Ovary (tissue), 9 donors: ENCODE measurements around the gene SLC25A30. TPM values are rescaled to one million over a fixed set of nuclear protein-coding genes. Genes with fewer than 3 reads are reported as not detected.

ENCODE experiments used
- DNase-seq, 5 donors: peaks; one replicate each; pipeline ENCODE4 v3.0.0-alpha.2; 2019 to 2020
- H3K27ac ChIP-seq, 2 donors: fragments of 200-600 bp; one replicate each; pipeline versions ENCODE4 v1.5.1 to v1.8.0; 2019 to 2022
- H3K27me3 ChIP-seq: fragments of 200-600 bp; one replicate; pipeline ENCODE4 v1.8.0; 2022
- H3K36me3 ChIP-seq: fragments of 200-600 bp; sonication (generic); one replicate; pipeline ENCODE4 v1.5.1; 2019
- H3K4me1 ChIP-seq: one replicate; pipeline ENCODE4 v1.8.1; 2013; ENCODE audit warnings: mild to moderate bottlenecking, moderate library complexity; ENCODE audit not compliant: insufficient read depth
- H3K4me3 ChIP-seq: fragments of 200-600 bp; sonication (generic); one replicate; pipeline ENCODE4 v1.5.1; 2017
- H3K9me3 ChIP-seq, 2 donors: fragments of 200-600 bp in 1 of 2; sonication (generic) in 1 of 2; one replicate each; pipeline versions ENCODE4 v1.5.1 to v1.8.1; 2013 to 2019; ENCODE audit warnings: mild to moderate bottlenecking in 1 of 2, moderate library complexity in 1 of 2
- CTCF ChIP-seq, 3 donors: fragments of 450-650 bp in 2 of 3; fragments of 200-600 bp in 1 of 3; IDR thresholded peaks; one replicate each; pipeline versions ENCODE4 v1.5.1 to v1.8.0; 2016 to 2022; ENCODE audit warnings: antibody characterized with exemption in 3 of 3, mild to moderate bottlenecking in 1 of 3
- EP300 ChIP-seq: sonication (generic); formaldehyde crosslinking; IDR thresholded peaks from one replicate; pipeline ENCODE4 v1.6.1; 2017; ENCODE audit warnings: antibody characterized with exemption
- POLR2A ChIP-seq: fragments of 450-650 bp; IDR thresholded peaks from one replicate; pipeline ENCODE4 v1.6.1; 2017; ENCODE audit warnings: antibody characterized with exemption, mild to moderate bottlenecking, moderate library complexity
- WGBS, 3 donors: extraction: QIAGEN DNeasy Blood & Tissue Kit in 1 of 3; methylation state at CpG; one replicate each; pipeline versions ENCODE4 v1.1.5 to v1.1.7; 2013 to 2017; 5-methylcytosine and 5-hydroxymethylcytosine counted together
- intact Hi-C, 4 donors: fragments of 100-400 bp; cut with DNase I; formaldehyde crosslinking; loops; one replicate each; pipeline versions ENCODE4 v1.11.0 to v1.15.1; 2022 to 2023
- polyA plus RNA-seq, 2 donors: library from polyadenylated mRNA; stranded (reverse); fragments of 200-250 nt in 1 of 2; fragments of 350-450 nt in 1 of 2; fragmentation: Illumina TruSeq in 1 of 2; extraction: RNeasy Lipid Tissue Mini Kit (QIAGEN cat#74804) in 1 of 2; gene quantifications; one replicate each; pipeline ENCODE4 v1.2.3, GENCODE V29; 2013 to 2014
- total RNA-seq, 7 donors: library from RNA; depleted of rRNA in 2 of 7; stranded (reverse); fragments of >200 nt in 2 of 7; fragmentation: NEBNext Ultra II Directional in 3 of 7; extraction: Animal tissue kit (Norgen Biotek cat#: 25700) in 3 of 7; gene quantifications; one replicate each; pipeline versions ENCODE4 v1.1.0 to v1.2.4, GENCODE V29; 2016 to 2023
- donor health status: DM: no; HTN: no; CAD: no; lungs with moderate emphysema.
- donor health status: DM: no; HTN: no; CAD: no.
- donor health status: Bipolar disorder and iron deficiency.
- donor health status: DM: yes; HTN: yes; CAD: no.
- donor health status: DM: no; HTN: no; CAD: no.
- donor health status: DM: yes; HTN: yes; CAD: no.

The SLC25A30 gene
- total and polyA plus RNA-seq, 9 donors = 10.7 to 33.4 (median 22.8) TPM

GRCh38 chr13:45411631-45412030 is 6.5 kb downstream of the SLC25A30 start:
- no peak for TF ChIP-seq POLR2A
- TF ChIP-seq EP300 = no peak
- no peak for TF ChIP-seq CTCF (IDR thresholded peaks at IDR 0.05)
- no peaks in the 10 kb centered on the region for H3K9me3 ChIP-seq
- H3K4me1 ChIP-seq = peaks cover 8% of the 10 kb centered on the region
- no peaks in the 10 kb centered on the region for H3K27me3 ChIP-seq
- no peaks in the 10 kb centered on the region for H3K36me3 ChIP-seq
- no peak for DNase-seq
- WGBS, 3 donors = 85 to 89% (median 89%) methylated on average over 4 of the region's 4 CpGs
- H3K27ac ChIP-seq = no peak overlapping the region
- intact Hi-C loops = loop anchor here in 1 of 4 donors (10.0 kb wide), 1 partner anchor 53 kb away; the partner anchor contains the start of gene COG3
- H3K4me3 ChIP-seq = no peak overlapping the region

- TF ChIP-seq EP300 (no peak), POLR2A (no peak), CTCF (IDR thresholded peaks at IDR 0.05) (no peak)
- Histone ChIP-seq H3K27ac (no peak overlapping the region), H3K4me1 (peaks cover 5% of the 10 kb centered on the region), H3K9me3 (no peaks in the 10 kb centered on the region), H3K36me3 (no peaks in the 10 kb centered on the region), H3K4me3 (no peak overlapping the region), H3K27me3 (no peaks in the 10 kb centered on the region)
- intact Hi-C loops = loop anchor here in 1 of 4 donors (10.0 kb wide), 1 partner anchor 54 kb away; the partner anchor contains the start of gene COG3
- 72 to 73% (median 73%) methylated on average over 4 of the region's 4 CpGs for WGBS, 3 donors
- no peak for DNase-seq
These were observed 7.0 kb downstream of the SLC25A30 start for GRCh38 chr13:45411221-45411620.

GRCh38 chr13:45410466-45410865 is 7.7 kb downstream of the SLC25A30 start:
- Histone ChIP-seq H3K27me3 (no peaks in the 10 kb centered on the region), H3K27ac (no peak overlapping the region), H3K9me3 (no peaks in the 10 kb centered on the region), H3K4me1 (peaks cover 5% of the 10 kb centered on the region), H3K36me3 (no peaks in the 10 kb centered on the region), H3K4me3 (no peak overlapping the region)
- DNase-seq = no peak
- intact Hi-C loops = loop anchor here in 1 of 4 donors (10.0 kb wide), 1 partner anchor 54 kb away; the partner anchor contains the start of gene COG3
- no peak for TF ChIP-seq POLR2A
- no peak for TF ChIP-seq CTCF (IDR thresholded peaks at IDR 0.05)
- TF ChIP-seq EP300 = no peak
- 90 to 92% (median 91%) methylated on average over 12 of the region's 12 CpGs for WGBS, 3 donors

GRCh38 chr13:45410001-45410400 is 8.2 kb downstream of the SLC25A30 start:
- H3K27me3 ChIP-seq = no peaks in the 10 kb centered on the region
- intact Hi-C loops = loop anchor here in 1 of 4 donors (10.0 kb wide), 1 partner anchor 55 kb away; the partner anchor contains the start of gene COG3
- no peak overlapping the region for H3K27ac ChIP-seq
- WGBS, 3 donors = 67 to 86% (median 71%) methylated on average over 2 of the region's 2 CpGs
- H3K9me3 ChIP-seq = no peaks in the 10 kb centered on the region
- no peak overlapping the region for H3K4me3 ChIP-seq
- TF ChIP-seq EP300 = no peak
- no peak for TF ChIP-seq CTCF (IDR thresholded peaks at IDR 0.05)
- no peak for TF ChIP-seq POLR2A
- H3K36me3 ChIP-seq = no peaks in the 10 kb centered on the region
- no peak for DNase-seq
- H3K4me1 ChIP-seq = peaks cover 5% of the 10 kb centered on the region
